ENCODE data around the gene ANAPC2. TPM values are rescaled to one million over a fixed set of nuclear protein-coding genes. Genes with fewer than 3 reads are reported as not detected.

The ANAPC2 gene
- total RNA-seq, 1 donor from 2014 or later, result 20.5 TPM

DNA sequence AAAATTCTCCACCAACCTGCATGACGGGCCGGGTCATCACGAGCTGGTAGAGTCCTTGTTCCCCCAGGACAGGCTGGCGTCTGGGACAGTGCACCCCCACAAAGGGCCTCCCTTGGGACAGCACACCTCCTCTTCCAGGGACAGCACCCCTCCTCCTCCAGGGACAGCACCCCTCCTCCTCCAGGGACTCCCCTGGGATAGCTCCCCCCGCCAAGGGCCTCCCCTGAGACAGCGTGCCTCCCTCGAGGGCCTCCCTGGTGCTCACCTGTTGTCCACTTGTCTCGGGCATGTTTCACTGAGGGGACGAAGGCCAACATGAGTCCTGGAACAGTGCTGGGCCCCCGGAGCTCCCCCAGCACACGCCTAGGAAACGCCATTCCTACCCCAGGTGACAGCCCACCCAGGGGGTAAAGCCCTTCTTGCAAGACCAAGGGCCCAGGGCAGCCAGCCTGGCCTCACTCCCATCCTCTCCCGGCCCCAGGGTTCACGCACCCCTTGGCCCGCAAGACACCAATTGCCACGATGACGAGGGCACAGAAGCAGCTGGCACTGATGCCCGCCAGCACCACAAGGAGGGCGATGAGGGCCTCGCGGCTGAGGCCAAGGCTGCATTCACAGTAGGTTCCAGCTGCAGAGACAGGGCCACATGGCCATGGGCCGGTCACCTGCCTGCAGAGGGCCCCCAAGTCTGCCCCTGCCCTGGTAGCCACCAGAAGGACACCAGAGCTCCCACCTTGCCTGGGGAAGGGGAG lies 17.0 kb downstream of the ANAPC2 start:
- peaks cover 29% of the 10 kb centered on the region for H3K27me3 ChIP-seq (ENCODE audit: control insufficient read depth, insufficient read depth, low read length)
- DNase-seq (ENCODE audit: low read depth) (no peak), FAIRE-seq (no peak)
- H3K4me3 ChIP-seq (ENCODE audit: low read depth, low read length), result no peak overlapping the region
- TF ChIP-seq, protein P1, sequence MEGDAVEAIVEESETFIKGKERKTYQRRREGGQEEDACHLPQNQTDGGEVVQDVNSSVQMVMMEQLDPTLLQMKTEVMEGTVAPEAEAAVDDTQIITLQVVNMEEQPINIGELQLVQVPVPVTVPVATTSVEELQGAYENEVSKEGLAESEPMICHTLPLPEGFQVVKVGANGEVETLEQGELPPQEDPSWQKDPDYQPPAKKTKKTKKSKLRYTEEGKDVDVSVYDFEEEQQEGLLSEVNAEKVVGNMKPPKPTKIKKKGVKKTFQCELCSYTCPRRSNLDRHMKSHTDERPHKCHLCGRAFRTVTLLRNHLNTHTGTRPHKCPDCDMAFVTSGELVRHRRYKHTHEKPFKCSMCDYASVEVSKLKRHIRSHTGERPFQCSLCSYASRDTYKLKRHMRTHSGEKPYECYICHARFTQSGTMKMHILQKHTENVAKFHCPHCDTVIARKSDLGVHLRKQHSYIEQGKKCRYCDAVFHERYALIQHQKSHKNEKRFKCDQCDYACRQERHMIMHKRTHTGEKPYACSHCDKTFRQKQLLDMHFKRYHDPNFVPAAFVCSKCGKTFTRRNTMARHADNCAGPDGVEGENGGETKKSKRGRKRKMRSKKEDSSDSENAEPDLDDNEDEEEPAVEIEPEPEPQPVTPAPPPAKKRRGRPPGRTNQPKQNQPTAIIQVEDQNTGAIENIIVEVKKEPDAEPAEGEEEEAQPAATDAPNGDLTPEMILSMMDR (IDR thresholded peaks at IDR 0.05; ENCODE audit: insufficient read depth, low read length, severe bottlenecking), result no peak
- no peaks in the 10 kb centered on the region for H3K36me3 ChIP-seq (ENCODE audit: control insufficient read depth, insufficient read depth, low read length)

DNA sequence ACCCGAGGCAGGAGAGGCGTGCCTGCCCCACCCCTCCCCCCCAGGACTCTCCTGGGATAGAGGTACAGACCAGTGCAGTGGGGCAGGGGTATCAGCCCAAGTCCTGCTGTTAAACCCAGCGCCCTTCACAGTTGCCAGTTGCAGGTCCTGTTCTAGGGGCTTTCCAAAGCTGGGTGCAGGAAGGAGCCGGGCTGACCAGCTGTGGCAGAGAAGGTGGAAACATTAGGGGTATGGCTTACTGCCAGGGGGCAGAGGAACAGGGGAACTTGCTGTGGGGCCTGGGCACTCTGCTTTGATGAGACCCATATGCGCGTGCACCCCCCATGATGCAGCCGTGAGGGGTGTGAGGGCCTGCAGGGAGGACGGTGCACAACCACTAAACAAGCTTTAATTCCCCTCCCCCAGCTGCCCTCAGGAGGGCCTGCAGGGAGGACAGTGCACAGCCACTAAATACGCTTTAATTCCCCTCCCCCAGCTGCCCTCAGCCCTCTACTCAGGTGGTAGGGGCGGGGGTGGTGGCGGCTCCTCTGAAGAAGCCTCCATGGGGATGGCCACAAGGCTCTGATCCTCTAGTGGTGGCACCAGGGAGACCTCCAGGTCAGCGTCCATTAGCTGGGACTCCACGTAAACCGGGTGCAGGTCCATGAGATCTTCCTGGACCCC lies 17.7 kb downstream of the ANAPC2 start:
- Histone ChIP-seq H3K4me3 (ENCODE audit: low read depth, low read length) (no peak overlapping the region), H3K36me3 (ENCODE audit: control insufficient read depth, insufficient read depth, low read length) (no peaks in the 10 kb centered on the region), H3K27me3 (ENCODE audit: control insufficient read depth, insufficient read depth, low read length) (peaks cover 33% of the 10 kb centered on the region)
- TF ChIP-seq, protein P1 (IDR thresholded peaks at IDR 0.05; ENCODE audit: insufficient read depth, low read length, severe bottlenecking), result no peak
- FAIRE-seq (no peak), DNase-seq (ENCODE audit: low read depth) (no peak)

DNA sequence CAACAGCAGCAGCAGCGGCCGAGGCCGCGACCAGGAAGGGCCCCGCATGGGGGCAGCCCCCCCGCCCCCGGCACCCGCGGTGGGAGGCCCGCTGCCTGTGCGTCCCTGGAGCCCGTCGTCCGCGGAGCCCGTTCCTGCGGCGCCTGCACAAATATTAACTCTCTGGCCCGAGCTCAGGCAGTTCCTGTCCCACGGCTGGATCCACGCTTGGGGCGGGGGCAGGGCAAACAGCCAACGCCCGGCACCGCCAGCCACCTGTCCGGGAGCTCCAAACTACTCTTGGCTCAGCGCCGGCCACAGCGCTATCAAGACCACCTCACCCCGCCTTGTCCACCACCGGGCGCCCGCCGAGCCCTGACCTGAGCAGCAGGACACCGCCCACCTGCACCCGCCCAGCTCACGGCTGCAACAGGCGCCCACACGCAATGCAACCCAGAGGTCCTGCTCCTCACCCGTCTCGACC lies 18.4 kb downstream of the ANAPC2 start, which contains the start of gene LRRC26:
Gene LRRC26, minus strand, starts transcription at position 156 of the 463 bp plus-strand sequence. Its CDS starts 108 bp downstream, at position 48.
- no peak for FAIRE-seq

DNA sequence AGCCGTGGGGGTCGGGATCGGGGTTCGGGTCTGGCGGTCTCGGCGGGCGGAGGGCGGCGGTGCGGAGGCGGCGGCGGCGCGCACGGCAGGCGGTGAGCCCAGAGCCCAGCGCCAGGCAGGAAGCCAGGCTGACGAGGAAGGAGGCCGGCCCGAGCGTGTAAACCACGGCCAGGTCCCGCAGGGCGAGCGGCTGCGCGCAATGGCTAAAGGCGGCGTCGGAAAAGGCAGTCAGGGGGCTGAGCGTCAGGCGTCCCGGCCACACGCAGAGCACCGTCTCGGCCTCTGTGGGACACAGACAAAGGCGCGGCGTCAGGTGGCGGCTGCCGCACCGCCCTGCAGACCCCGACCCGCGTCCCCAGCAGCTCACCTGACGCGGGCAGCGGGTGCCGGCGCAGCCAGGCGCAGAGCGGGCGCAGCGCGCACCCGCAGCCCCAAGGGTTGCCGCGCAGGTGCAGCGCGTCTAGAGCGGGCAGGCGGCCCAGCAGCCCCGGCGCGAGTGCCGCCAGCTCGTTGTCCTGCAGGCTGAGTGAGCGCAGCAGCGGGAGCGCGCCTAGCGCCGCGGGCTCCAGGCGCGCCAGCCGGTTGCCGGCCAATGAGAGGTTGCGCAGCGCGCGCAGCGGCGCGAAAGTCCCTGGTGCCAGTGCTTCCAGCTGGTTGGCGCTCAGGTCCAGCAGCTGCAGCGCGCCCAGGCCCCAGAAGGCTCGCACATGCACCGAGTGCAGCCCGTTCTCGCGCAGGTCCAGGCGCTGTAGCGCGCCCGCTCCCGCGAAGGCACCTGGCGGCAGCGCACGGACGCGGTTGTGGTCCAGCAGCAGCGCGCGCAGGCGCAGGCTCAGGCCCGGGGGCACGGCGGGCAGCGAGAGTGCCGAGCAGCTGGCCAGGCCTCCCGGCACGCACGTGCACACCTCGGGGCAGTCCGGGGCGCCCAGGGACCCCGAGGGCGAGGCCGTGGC lies 19.2 kb downstream of the ANAPC2 start:
- DNase-seq (ENCODE audit: low read depth) (no peak), FAIRE-seq (no peak)
- H3K27me3 ChIP-seq (ENCODE audit: control insufficient read depth, insufficient read depth, low read length), result peaks cover 32% of the 10 kb centered on the region
- TF ChIP-seq, protein P1 (IDR thresholded peaks at IDR 0.05; ENCODE audit: insufficient read depth, low read length, severe bottlenecking), result no peak
- H3K36me3 ChIP-seq (ENCODE audit: control insufficient read depth, insufficient read depth, low read length), result no peaks in the 10 kb centered on the region
- H3K4me3 ChIP-seq (ENCODE audit: low read depth, low read length), result peak overlapping the region; percentile 24

More for the DNA sequence above, 18.4 kb downstream of the ANAPC2 start, which contains the start of gene LRRC26:
- H3K4me3 ChIP-seq (ENCODE audit: low read depth, low read length), result peak within 1 kb of the TSS; percentile 24
- DNase-seq (ENCODE audit: low read depth), result no peak
- H3K27me3 ChIP-seq (ENCODE audit: control insufficient read depth, insufficient read depth, low read length), result peaks cover 28% of the 10 kb centered on the region
- TF ChIP-seq, protein P1 (IDR thresholded peaks at IDR 0.05; ENCODE audit: insufficient read depth, low read length, severe bottlenecking), result no peak
- no peaks in the 10 kb centered on the region for H3K36me3 ChIP-seq (ENCODE audit: control insufficient read depth, insufficient read depth, low read length)

DNA sequence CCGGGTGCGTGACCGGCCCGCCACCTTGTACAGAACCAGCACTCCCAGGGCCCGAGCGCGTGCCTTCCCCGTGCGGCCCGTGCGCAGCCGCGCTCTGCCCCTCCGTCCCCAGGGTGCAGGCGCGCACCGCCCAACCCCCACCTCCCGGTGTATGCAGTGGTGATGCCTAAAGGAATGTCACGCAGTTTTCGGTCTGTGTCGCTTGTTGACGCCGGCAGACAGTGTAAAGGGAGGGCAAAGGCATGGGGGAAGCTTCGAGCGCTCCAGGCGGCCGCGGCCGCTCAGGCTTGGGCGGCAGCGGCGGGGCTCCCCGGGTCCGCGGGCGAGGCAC lies 19.8 kb downstream of the ANAPC2 start:
- no peak for FAIRE-seq
- Histone ChIP-seq H3K27me3 (ENCODE audit: control insufficient read depth, insufficient read depth, low read length) (peaks cover 30% of the 10 kb centered on the region), H3K4me3 (ENCODE audit: low read depth, low read length) (peak overlapping the region; percentile 18), H3K36me3 (ENCODE audit: control insufficient read depth, insufficient read depth, low read length) (no peaks in the 10 kb centered on the region)
- TF ChIP-seq, protein P1 (IDR thresholded peaks at IDR 0.05; ENCODE audit: insufficient read depth, low read length, severe bottlenecking), result no peak
- no peak for DNase-seq (ENCODE audit: low read depth)

Measured in bronchial epithelial cell (primary cell).